ENCODE data around the gene KLHL7. TPM values are rescaled to one million over a fixed set of nuclear protein-coding genes. Genes with fewer than 3 reads are reported as not detected.

KLHL7 gene
- polyA plus RNA-seq, 1 donor from 2014 or later = 198 TPM

- no peak overlapping the region for H3K4me3 ChIP-seq (ENCODE audit: low read length)
- H3K27ac ChIP-seq (ENCODE audit: low read length) = no peak overlapping the region
- no peaks in the 10 kb centered on the region for H3K9me2 ChIP-seq (ENCODE audit: insufficient read depth, low read length)
- no peaks in the 10 kb centered on the region for H3K27me3 ChIP-seq (ENCODE audit: insufficient read depth, low read depth, low read length)
- no peak overlapping the region for H2AFZ ChIP-seq (ENCODE audit: low read depth, low read length)
- no peaks in the 10 kb centered on the region for H3F3A ChIP-seq (ENCODE audit: insufficient read depth, low read length, poor library complexity, severe bottlenecking)
- H3K36me3 ChIP-seq (ENCODE audit: insufficient read depth, low read length) = peaks cover 7% of the 10 kb centered on the region
- no peak overlapping the region for H3K4me2 ChIP-seq (ENCODE audit: low read length)
- peaks cover 41% of the 10 kb centered on the region for H4K20me1 ChIP-seq (ENCODE audit: insufficient read depth)
- H3K9ac ChIP-seq (ENCODE audit: low read length) = no peak overlapping the region
- TF ChIP-seq REST (IDR thresholded peaks at IDR 0.05; ENCODE audit: borderline replicate concordance) (no peak), SMC3 (conservative IDR thresholded peaks at IDR 0.05; ENCODE audit: poor library complexity) (no peak), MXI1 (conservative IDR thresholded peaks at IDR 0.05; ENCODE audit: poor library complexity, severe bottlenecking) (no peak), RAD21 (conservative IDR thresholded peaks at IDR 0.05) (no peak), EZH2 (IDR thresholded peaks at IDR 0.05; ENCODE audit: borderline replicate concordance, insufficient read depth, low read length, poor library complexity, severe bottlenecking) (no peak), EP300 (conservative IDR thresholded peaks at IDR 0.05; ENCODE audit: poor library complexity, severe bottlenecking) (no peak), POLR2AphosphoS5 (IDR thresholded peaks at IDR 0.05) (no peak), TAF1 (IDR thresholded peaks at IDR 0.05; ENCODE audit: low read depth) (no peak)
- TF ChIP-seq, protein P1, sequence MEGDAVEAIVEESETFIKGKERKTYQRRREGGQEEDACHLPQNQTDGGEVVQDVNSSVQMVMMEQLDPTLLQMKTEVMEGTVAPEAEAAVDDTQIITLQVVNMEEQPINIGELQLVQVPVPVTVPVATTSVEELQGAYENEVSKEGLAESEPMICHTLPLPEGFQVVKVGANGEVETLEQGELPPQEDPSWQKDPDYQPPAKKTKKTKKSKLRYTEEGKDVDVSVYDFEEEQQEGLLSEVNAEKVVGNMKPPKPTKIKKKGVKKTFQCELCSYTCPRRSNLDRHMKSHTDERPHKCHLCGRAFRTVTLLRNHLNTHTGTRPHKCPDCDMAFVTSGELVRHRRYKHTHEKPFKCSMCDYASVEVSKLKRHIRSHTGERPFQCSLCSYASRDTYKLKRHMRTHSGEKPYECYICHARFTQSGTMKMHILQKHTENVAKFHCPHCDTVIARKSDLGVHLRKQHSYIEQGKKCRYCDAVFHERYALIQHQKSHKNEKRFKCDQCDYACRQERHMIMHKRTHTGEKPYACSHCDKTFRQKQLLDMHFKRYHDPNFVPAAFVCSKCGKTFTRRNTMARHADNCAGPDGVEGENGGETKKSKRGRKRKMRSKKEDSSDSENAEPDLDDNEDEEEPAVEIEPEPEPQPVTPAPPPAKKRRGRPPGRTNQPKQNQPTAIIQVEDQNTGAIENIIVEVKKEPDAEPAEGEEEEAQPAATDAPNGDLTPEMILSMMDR (IDR thresholded peaks at IDR 0.05; ENCODE audit: poor library complexity, severe bottlenecking) = no peak
- H3K79me2 ChIP-seq (replicated peaks; ENCODE audit: insufficient read depth, low read length) = peaks cover 88% of the 10 kb centered on the region
- no peaks in the 10 kb centered on the region for H3K9me3 ChIP-seq (ENCODE audit: low read length)
Measured at GRCh38 chr7:23117841-23118240, 12.3 kb downstream of the KLHL7 start.

DNA sequence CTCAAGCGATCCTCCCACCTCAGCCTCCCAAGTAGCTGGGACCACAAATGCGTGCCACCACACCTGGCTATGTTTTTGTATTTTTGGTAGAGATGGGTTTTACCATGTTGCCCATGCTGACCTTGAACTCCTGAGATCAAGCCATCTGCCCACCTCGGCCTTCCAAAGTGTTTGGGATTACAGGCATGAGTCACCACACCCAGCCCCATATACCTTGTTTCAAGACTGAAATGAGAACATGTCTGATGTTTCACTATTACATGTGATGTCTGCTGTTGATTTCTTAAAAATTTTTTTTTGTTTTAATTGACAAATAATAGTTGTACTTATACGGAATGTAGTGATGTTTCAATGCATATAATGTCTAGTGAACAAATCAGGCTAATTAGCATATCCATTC is 14.5 kb downstream of the KLHL7 start:
- Histone ChIP-seq H4K20me1 (ENCODE audit: insufficient read depth) (peaks cover 28% of the 10 kb centered on the region), H3K9ac (ENCODE audit: low read length) (no peak overlapping the region), H3K9me3 (ENCODE audit: low read length) (no peaks in the 10 kb centered on the region), H3F3A (ENCODE audit: insufficient read depth, low read length, poor library complexity, severe bottlenecking) (no peaks in the 10 kb centered on the region), H3K36me3 (ENCODE audit: insufficient read depth, low read length) (peaks cover 7% of the 10 kb centered on the region), H3K27ac (ENCODE audit: low read length) (no peak overlapping the region), H3K27me3 (ENCODE audit: insufficient read depth, low read depth, low read length) (no peaks in the 10 kb centered on the region), H3K4me3 (ENCODE audit: low read length) (no peak overlapping the region), H3K9me2 (ENCODE audit: insufficient read depth, low read length) (no peaks in the 10 kb centered on the region), H3K4me2 (ENCODE audit: low read length) (no peak overlapping the region), H3K79me2 (replicated peaks; ENCODE audit: insufficient read depth, low read length) (peaks cover 77% of the 10 kb centered on the region), H2AFZ (ENCODE audit: low read depth, low read length) (no peak overlapping the region)
- TF ChIP-seq MXI1 (conservative IDR thresholded peaks at IDR 0.05; ENCODE audit: poor library complexity, severe bottlenecking) = no peak
- no peak for TF ChIP-seq SMC3 (conservative IDR thresholded peaks at IDR 0.05; ENCODE audit: poor library complexity)
- no peak for TF ChIP-seq EP300 (conservative IDR thresholded peaks at IDR 0.05; ENCODE audit: poor library complexity, severe bottlenecking)
- no peak for TF ChIP-seq POLR2AphosphoS5 (IDR thresholded peaks at IDR 0.05)
- TF ChIP-seq EZH2 (IDR thresholded peaks at IDR 0.05; ENCODE audit: borderline replicate concordance, insufficient read depth, low read length, poor library complexity, severe bottlenecking) = no peak
- TF ChIP-seq RAD21 (conservative IDR thresholded peaks at IDR 0.05) = no peak
- no peak for TF ChIP-seq TAF1 (IDR thresholded peaks at IDR 0.05; ENCODE audit: low read depth)
- TF ChIP-seq, protein P1 (IDR thresholded peaks at IDR 0.05; ENCODE audit: poor library complexity, severe bottlenecking) = no peak
- no peak for TF ChIP-seq REST (IDR thresholded peaks at IDR 0.05; ENCODE audit: borderline replicate concordance)

All from neural cell (in vitro differentiated cells).